KOPT-K1 (cell line): ENCODE measurements around the gene RARS2.
"Not testable (repeated sequence)": the region's sequence is repeated elsewhere in the genome, so short reads cannot be mapped to it uniquely, and the experiment has no call there.

Experiments used
- H3K27ac ChIP-seq: fragments of 200-600 bp; sonication (generic); 2 replicates; pipeline ENCODE4 v1.5.1; 2016; ENCODE audit warnings: antibody characterized with exemption, mild to moderate bottlenecking, low read depth, low read length; ENCODE audit not compliant: poor library complexity, severe bottlenecking
- H3K36me3 ChIP-seq: fragments of 200-600 bp; sonication (generic); 2 replicates; pipeline ENCODE4 v1.5.1; 2017; ENCODE audit warnings: antibody characterized with exemption, mild to moderate bottlenecking, low read length, moderate library complexity; ENCODE audit not compliant: insufficient read depth
- H3K9me3 ChIP-seq: fragments of 200-600 bp; sonication (generic); 2 replicates; pipeline ENCODE4 v1.5.1; 2017; ENCODE audit warnings: antibody characterized with exemption, low read length, mild to moderate bottlenecking; ENCODE audit not compliant: insufficient read depth, poor library complexity, severe bottlenecking

The RARS2 gene

GRCh38 chr6:87494761-87495422 lies 94.9 kb downstream of the RARS2 start:
- no peaks in the 10 kb centered on the region for H3K9me3 ChIP-seq
- no peaks in the 10 kb centered on the region for H3K36me3 ChIP-seq
- H3K27ac ChIP-seq = no peak overlapping the region

- H3K36me3 ChIP-seq, H3K27ac ChIP-seq, H3K9me3 ChIP-seq: not testable (repeated sequence)
Measured at GRCh38 chr6:87489326-87489725, 100.5 kb downstream of the RARS2 start.

- no peaks in the 10 kb centered on the region for H3K36me3 ChIP-seq
- no peak overlapping the region for H3K27ac ChIP-seq
- H3K9me3 ChIP-seq = no peaks in the 10 kb centered on the region
Measured at GRCh38 chr6:87487555-87487954, 102.2 kb downstream of the RARS2 start.

GRCh38 chr6:87484491-87484890 lies 105.3 kb downstream of the RARS2 start:
- Histone ChIP-seq H3K9me3 (no peaks in the 10 kb centered on the region), H3K27ac (no peak overlapping the region), H3K36me3 (no peaks in the 10 kb centered on the region)

GRCh38 chr6:87483929-87484328 lies 105.9 kb downstream of the RARS2 start:
- Histone ChIP-seq H3K36me3 (no peaks in the 10 kb centered on the region), H3K27ac (no peak overlapping the region)

GRCh38 chr6:87482366-87482765 lies 107.4 kb downstream of the RARS2 start:
- Histone ChIP-seq H3K36me3 (no peaks in the 10 kb centered on the region), H3K27ac (no peak overlapping the region), H3K9me3 (no peaks in the 10 kb centered on the region)

More at GRCh38 chr6:87483929-87484328, 105.9 kb downstream of the RARS2 start:
- H3K9me3 ChIP-seq = no peaks in the 10 kb centered on the region

- Histone ChIP-seq H3K9me3 (no peaks in the 10 kb centered on the region), H3K27ac (no peak overlapping the region), H3K36me3 (no peaks in the 10 kb centered on the region)
Measured at GRCh38 chr6:87481931-87482330, 107.9 kb downstream of the RARS2 start.

GRCh38 chr6:87473419-87473903 lies 116.3 kb downstream of the RARS2 start:
- H3K36me3 ChIP-seq = no peaks in the 10 kb centered on the region
- H3K9me3 ChIP-seq = no peaks in the 10 kb centered on the region
- H3K27ac ChIP-seq = peak overlapping the region; percentile 81

GRCh38 chr6:87472525-87473418 lies 117.0 kb downstream of the RARS2 start, which contains the start of gene SLC35A1:
Gene SLC35A1 (plus strand): TSS chr6:87472974. CDS start chr6:87473004, 30 bp downstream.
- no peaks in the 10 kb centered on the region for H3K36me3 ChIP-seq
- H3K9me3 ChIP-seq = no peaks in the 10 kb centered on the region
- H3K27ac ChIP-seq = peak within 1 kb of the TSS; percentile 81

GRCh38 chr6:87465051-87465450 lies 124.7 kb downstream of the RARS2 start:
- H3K36me3 ChIP-seq = no peaks in the 10 kb centered on the region
- no peak overlapping the region for H3K27ac ChIP-seq
- H3K9me3 ChIP-seq = peaks cover 6% of the 10 kb centered on the region
